SK-N-MC (cell line): ENCODE data around the gene BBS1.

Experiments used
- EZH2 ChIP-seq: fragments of 200-600 bp; sonication (generic); IDR thresholded peaks from one replicate; pipeline ENCODE4 v1.6.1; 2017; ENCODE audit warnings: antibody characterized with exemption
- FOXP2 ChIP-seq: optimal IDR thresholded peaks from 2 replicates; pipeline ENCODE3; 2011; ENCODE audit warnings: mild to moderate bottlenecking, moderate library complexity; ENCODE audit not compliant: insufficient read depth; ENCODE audit errors: extremely low read length, control extremely low read depth
- POLR2AphosphoS5 ChIP-seq: IDR thresholded peaks from 2 replicates; pipeline ENCODE4 v1.6.1; 2012; ENCODE audit warnings: mild to moderate bottlenecking, low read depth, low read length, borderline replicate concordance

DNA sequence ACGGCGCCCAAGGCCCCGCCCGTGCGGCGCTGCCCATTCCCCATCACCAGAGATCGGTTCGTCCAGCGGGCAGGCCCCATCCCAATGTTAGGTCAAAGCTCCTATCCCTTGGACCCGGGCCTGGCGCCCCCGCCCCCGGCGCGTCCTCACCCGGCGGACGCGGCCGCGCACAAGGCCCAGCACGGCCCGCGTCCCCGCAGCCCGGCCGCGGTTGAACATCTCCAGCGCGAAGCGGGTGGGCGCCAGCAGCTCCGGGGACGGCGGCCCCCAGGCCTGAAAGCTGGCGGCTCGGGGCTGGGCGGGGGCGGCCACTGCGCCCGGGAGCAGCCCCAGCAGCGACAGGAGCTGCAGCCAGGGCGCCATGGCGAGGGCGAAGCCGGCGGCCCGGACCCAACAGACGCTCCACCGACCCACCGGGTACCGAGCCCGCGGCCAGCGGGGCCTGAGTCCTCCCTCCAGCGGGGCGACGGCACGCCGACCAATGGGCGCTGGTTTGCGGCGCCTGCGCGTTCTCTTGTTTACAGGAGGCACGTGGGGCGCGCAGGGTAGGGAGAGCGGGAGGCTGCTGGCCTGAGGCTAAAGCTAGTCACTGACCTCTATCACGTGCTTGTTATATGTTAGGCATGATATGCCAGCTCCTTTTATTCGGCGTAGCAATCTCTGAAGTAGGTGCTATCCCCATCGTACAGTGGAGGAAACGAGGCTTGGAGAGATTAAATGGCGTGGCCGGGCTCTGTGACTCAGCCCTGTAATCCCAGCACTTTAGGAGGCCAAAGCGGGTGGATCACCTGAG, 57.9 kb downstream of the BBS1 start, which contains the start of gene CTSF:
- TF ChIP-seq POLR2AphosphoS5 (peak; percentile 64; the same call in 1 of the 2 replicates), EZH2 (no peak), FOXP2 (no peak)
